ENCODE results near the gene ABCA4. TPM values are rescaled to one million over a fixed set of nuclear protein-coding genes. Genes with fewer than 3 reads are reported as not detected.
A peak's percentile ranks its signal among the peaks of the same experiment; 100 is the strongest.
"Not testable (repeated sequence)": the region's sequence is repeated elsewhere in the genome, so short reads cannot be mapped to it uniquely, and the experiment has no call there.

The ABCA4 gene
- total RNA-seq: under 1 TPM; 0.49 to 0.99 (median 0.75) TPM
- long read RNA-seq: 0 reads

- H3K4me3 ChIP-seq: no peak within 1 kb of the TSS
- 91% methylated on average over 8 of the region's 9 CpGs for WGBS (ENCODE audit: insufficient coverage, low coverage, low lambda C conversion rate, missing lambda C conversion rate)
- intact Hi-C loops (cut with DNase I): no loop called here
These were observed at the start of gene ABCA4 for GRCh38 chr1:94120991-94121390. Gene ABCA4 (minus strand): TSS chr1:94121148. CDS start chr1:94121045, 103 bp downstream.

GRCh38 chr1:94169126-94169525, 48.2 kb upstream of the ABCA4 start:
- DNase-seq (no peak), ATAC-seq (peak in 1 of 4 donors; percentile 61)
- Histone ChIP-seq H3K27ac (no peak overlapping the region), H3K4me1 (no peaks in the 10 kb centered on the region), H3K36me3 (peaks cover 0 to 8% (median 4%) of the 10 kb centered on the region in 4 donors), H3K27me3 (no peaks in the 10 kb centered on the region), H3K9me3 (no peaks in the 10 kb centered on the region), H3K4me3 (no peak overlapping the region)
- intact Hi-C loops (cut with DNase I): no loop called here
- 79% methylated on average over 3 of the region's 3 CpGs for WGBS (ENCODE audit: insufficient coverage, low coverage, low lambda C conversion rate, missing lambda C conversion rate)
- TF ChIP-seq POLR2A (IDR thresholded peaks at IDR 0.05) (no peak), CTCF (IDR thresholded peaks at IDR 0.05) (no peak)

More at GRCh38 chr1:94120991-94121390, at the start of gene ABCA4:
- H3K4me1 ChIP-seq: peaks cover 0 to 19% (median 3%) of the 10 kb centered on the region in 4 donors
- no peaks in the 10 kb centered on the region for H3K27me3 ChIP-seq
- no peak for TF ChIP-seq CTCF (IDR thresholded peaks at IDR 0.05)
- no peak for TF ChIP-seq POLR2A (IDR thresholded peaks at IDR 0.05)
- no peak within 1 kb of the TSS for H3K27ac ChIP-seq
- no peak for DNase-seq
- ATAC-seq: no peak
- H3K9me3 ChIP-seq: peaks cover 0 to 6% (median 0%) of the 10 kb centered on the region in 4 donors
- no peaks in the 10 kb centered on the region for H3K36me3 ChIP-seq

- no peak for TF ChIP-seq CTCF (IDR thresholded peaks at IDR 0.05)
- TF ChIP-seq POLR2A (IDR thresholded peaks at IDR 0.05): no peak
- DNase-seq (no peak), ATAC-seq (no peak)
- WGBS (ENCODE audit: insufficient coverage, low coverage, low lambda C conversion rate, missing lambda C conversion rate): 95% methylated on average over 5 of the region's 5 CpGs
- no peaks in the 10 kb centered on the region for H3K27me3 ChIP-seq
- intact Hi-C loops (cut with DNase I): no loop called here
- no peaks in the 10 kb centered on the region for H3K4me1 ChIP-seq
- H3K9me3 ChIP-seq: no peaks in the 10 kb centered on the region
- H3K4me3 ChIP-seq: no peak overlapping the region
- peaks cover 0 to 4% (median 0%) of the 10 kb centered on the region in 4 donors for H3K36me3 ChIP-seq
- H3K27ac ChIP-seq: no peak overlapping the region
These were observed 44.9 kb upstream of the ABCA4 start for GRCh38 chr1:94165843-94166242.

GRCh38 chr1:94164885-94165284, 43.9 kb upstream of the ABCA4 start:
- ATAC-seq; H3K36me3 ChIP-seq; DNase-seq; H3K4me3 ChIP-seq; H3K27me3 ChIP-seq; H3K9me3 ChIP-seq; intact Hi-C loops (cut with DNase I); H3K4me1 ChIP-seq; H3K27ac ChIP-seq: not testable (repeated sequence)
- WGBS (ENCODE audit: insufficient coverage, low coverage, low lambda C conversion rate, missing lambda C conversion rate): 92% methylated on average over 2 of the region's 2 CpGs

GRCh38 chr1:94164121-94164520, 43.2 kb upstream of the ABCA4 start:
- H3K4me1 ChIP-seq; intact Hi-C loops (cut with DNase I); H3K4me3 ChIP-seq; ATAC-seq; H3K27ac ChIP-seq; DNase-seq; H3K9me3 ChIP-seq; H3K36me3 ChIP-seq; H3K27me3 ChIP-seq: not testable (repeated sequence)
- WGBS (ENCODE audit: insufficient coverage, low coverage, low lambda C conversion rate, missing lambda C conversion rate): no CpG with 5 or more reads among the region's 1 CpG

DNA sequence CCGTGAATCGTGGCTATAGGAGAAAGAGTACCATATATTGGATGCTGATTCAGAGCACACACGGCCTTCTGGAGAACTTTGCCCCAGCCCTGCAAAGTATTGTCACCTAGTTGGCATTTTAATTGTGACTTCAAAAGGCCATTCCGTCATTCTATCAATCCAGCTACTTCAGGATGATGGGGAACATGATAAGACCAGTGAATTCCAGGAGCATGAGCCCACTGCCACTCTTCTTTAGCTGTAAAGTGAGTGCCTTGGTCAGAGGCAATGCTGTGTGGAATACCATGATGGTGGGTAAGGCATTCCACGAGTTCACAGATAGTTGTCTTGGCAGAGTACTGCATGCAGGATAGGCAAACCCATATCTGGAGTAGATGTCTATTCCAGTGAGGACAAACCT, 42.3 kb upstream of the ABCA4 start:
- H3K36me3 ChIP-seq; DNase-seq; H3K9me3 ChIP-seq; H3K4me1 ChIP-seq; ATAC-seq; H3K27me3 ChIP-seq; H3K4me3 ChIP-seq; intact Hi-C loops (cut with DNase I); H3K27ac ChIP-seq: not testable (repeated sequence)
- WGBS (ENCODE audit: insufficient coverage, low coverage, low lambda C conversion rate, missing lambda C conversion rate): 80% methylated on average over 2 of the region's 5 CpGs

All from right lobe of liver (tissue), 6 donors.